Activated CD4-positive, alpha-beta T cell treated with anti-CD3 and anti-CD28 coated beads for 36 hours (primary cell): Measurements from ENCODE around the gene KCNK5. TPM values are rescaled to one million over a fixed set of nuclear protein-coding genes. Genes with fewer than 3 reads are reported as not detected.

Experiments used
- ATAC-seq: fragments of 200-7000 bp; cut with Tn5 transposase; one replicate; pipeline ENCODE4 v1.10.0; 2021; ENCODE audit warnings: mild to moderate bottlenecking, moderate library complexity
- CTCF ChIA-PET: fragments of 350-600 bp; sonication (Branson Sonifier 250); formaldehyde crosslinking; loops from one replicate; lab custom pipeline; 2021; ENCODE audit warnings: antibody characterized with exemption; lab: Charles Lee
- POLR2A ChIA-PET: fragments of 350-600 bp; sonication (Branson Sonifier 250); formaldehyde crosslinking; loops from one replicate; lab custom pipeline; 2021; ENCODE audit warnings: antibody characterized with exemption, inconsistent platforms; lab: Charles Lee
- DNase-seq: peaks from one replicate; pipeline ENCODE4 v3.0.0-alpha.2; 2020
- H3K27ac Mint-ChIP-seq: one replicate; pipeline ENCODE4 v1.8.0; 2021; ENCODE audit warnings: mixed read lengths
- H3K27me3 Mint-ChIP-seq: one replicate; pipeline ENCODE4 v1.8.0; 2021; ENCODE audit warnings: mixed read lengths
- H3K36me3 Mint-ChIP-seq: one replicate; pipeline ENCODE4 v1.8.0; 2021; ENCODE audit warnings: low read depth, mixed read lengths
- H3K4me1 Mint-ChIP-seq: one replicate; pipeline ENCODE4 v1.8.0; 2021; ENCODE audit warnings: mixed read lengths
- H3K4me3 Mint-ChIP-seq: one replicate; pipeline ENCODE4 v1.8.0; 2021; ENCODE audit warnings: mild to moderate bottlenecking, moderate library complexity, mixed read lengths
- H3K9me3 Mint-ChIP-seq: one replicate; pipeline ENCODE4 v1.8.0; 2021; ENCODE audit warnings: low read depth, mixed read lengths
- intact Hi-C, 2 experiments: fragments of 100-400 bp; cut with DNase I in 1 of 2; cut with micrococcal nuclease in 1 of 2; formaldehyde crosslinking; loops; one replicate each; pipeline versions ENCODE4 v1.14.2 to v1.15.1; 2022 to 2024; cut with DNase I, micrococcal nuclease
- total RNA-seq, 2 experiments: library from RNA; stranded (reverse); gene quantifications; one replicate each; pipeline ENCODE4 v1.2.3, GENCODE V29; 2021

The KCNK5 gene
- total RNA-seq, 2 experiments from 2014 or later = 12.7 to 15.8 TPM

- H3K27me3 Mint-ChIP-seq = peaks cover 2% of the 10 kb centered on the region
- no peaks in the 10 kb centered on the region for H3K9me3 Mint-ChIP-seq
- peak; percentile 76 for DNase-seq
- peak overlapping the region; percentile 86 for H3K4me3 Mint-ChIP-seq
- ChIA-PET CTCF (interaction anchor here (0.7 to 1.5 kb wide), 3 partner anchors 10 to 77 kb away, joined by 3 to 6 read pairs (median 3); no protein-coding TSS in a partner anchor), POLR2A (no interaction called here)
- ATAC-seq = peak; percentile 37
- intact Hi-C loops = loop anchor here (5.0 kb wide), 2 partner anchors 706 to 1846 kb away; partner anchors contain the start of genes MOCS1 (in 1 of the 2), NFYA (in 1 of the 2) and OARD1 (in 1 of the 2)
- peaks cover 50% of the 10 kb centered on the region for H3K36me3 Mint-ChIP-seq
- peaks cover 63% of the 10 kb centered on the region for H3K4me1 Mint-ChIP-seq
- peak overlapping the region; percentile 81 for H3K27ac Mint-ChIP-seq
Measured at GRCh38 chr6:39225946-39226437, 3.3 kb downstream of the KCNK5 start.

GRCh38 chr6:39225543-39225942 lies 3.7 kb downstream of the KCNK5 start:
- Mint-ChIP-seq H3K27me3 (peaks cover 2% of the 10 kb centered on the region), H3K36me3 (peaks cover 53% of the 10 kb centered on the region), H3K9me3 (no peaks in the 10 kb centered on the region), H3K4me1 (peaks cover 65% of the 10 kb centered on the region), H3K4me3 (peak overlapping the region; percentile 86), H3K27ac (peak overlapping the region; percentile 81)
- intact Hi-C loops = loop anchor here (5.0 kb wide), 2 partner anchors 707 to 1847 kb away; partner anchors contain the start of genes MOCS1 (in 1 of the 2), NFYA (in 1 of the 2) and OARD1 (in 1 of the 2)
- POLR2A ChIA-PET = no interaction called here
- no peak for ATAC-seq
- no peak for DNase-seq
- CTCF ChIA-PET = interaction anchor here (1.5 kb wide), 1 partner anchor 77 kb away, joined by 6 read pairs; no protein-coding TSS in a partner anchor

DNA sequence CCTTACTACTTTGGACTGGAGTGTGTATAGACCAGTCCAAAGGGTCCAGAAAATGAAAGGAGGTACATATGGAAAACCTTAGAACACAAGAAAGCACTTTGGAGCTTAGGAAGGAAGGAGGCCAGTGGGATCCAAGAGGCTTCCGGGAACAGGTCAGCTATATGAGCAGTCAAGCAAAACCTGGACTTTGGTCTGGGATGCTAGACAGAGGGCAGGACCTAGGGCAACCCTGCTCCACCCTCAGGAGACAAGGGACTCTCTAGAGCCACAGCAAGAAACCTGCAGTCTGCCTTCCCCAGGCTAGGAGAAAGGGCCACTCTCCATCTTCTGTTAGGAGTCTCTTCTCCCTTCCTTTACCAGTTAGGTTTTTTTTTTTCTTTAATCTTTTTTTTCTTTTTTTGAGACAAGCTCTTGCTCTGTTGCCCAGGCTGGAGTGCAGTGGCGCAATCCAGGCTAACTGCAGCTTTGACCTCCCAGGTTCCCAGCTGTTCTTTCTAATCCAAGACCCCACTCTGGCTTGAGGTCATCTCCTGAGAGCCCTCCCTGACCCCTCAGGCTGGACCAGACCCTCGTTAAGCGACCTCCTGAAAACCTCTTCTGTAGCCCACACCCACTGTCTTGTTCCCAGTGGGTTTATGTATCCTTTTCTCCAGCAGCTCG lies 4.6 kb downstream of the KCNK5 start:
- H3K4me1 Mint-ChIP-seq = peaks cover 66% of the 10 kb centered on the region
- POLR2A ChIA-PET = interaction anchor here (0.6 to 0.7 kb wide), 2 partner anchors 19 to 36 kb away, joined by 4 read pairs; no protein-coding TSS in a partner anchor
- intact Hi-C loops = loop anchor here (5.0 kb wide), 2 partner anchors 708 to 1848 kb away; partner anchors contain the start of genes MOCS1 (in 1 of the 2), NFYA (in 1 of the 2) and OARD1 (in 1 of the 2)
- no peak for ATAC-seq
- H3K9me3 Mint-ChIP-seq = no peaks in the 10 kb centered on the region
- peak overlapping the region; percentile 13 for H3K4me3 Mint-ChIP-seq
- H3K27ac Mint-ChIP-seq = peak overlapping the region; percentile 72
- CTCF ChIA-PET = interaction anchor here (0.6 kb wide), 1 partner anchor 78 kb away, joined by 3 read pairs; no protein-coding TSS in a partner anchor
- H3K27me3 Mint-ChIP-seq = no peaks in the 10 kb centered on the region
- H3K36me3 Mint-ChIP-seq = peaks cover 55% of the 10 kb centered on the region
- no peak for DNase-seq

DNA sequence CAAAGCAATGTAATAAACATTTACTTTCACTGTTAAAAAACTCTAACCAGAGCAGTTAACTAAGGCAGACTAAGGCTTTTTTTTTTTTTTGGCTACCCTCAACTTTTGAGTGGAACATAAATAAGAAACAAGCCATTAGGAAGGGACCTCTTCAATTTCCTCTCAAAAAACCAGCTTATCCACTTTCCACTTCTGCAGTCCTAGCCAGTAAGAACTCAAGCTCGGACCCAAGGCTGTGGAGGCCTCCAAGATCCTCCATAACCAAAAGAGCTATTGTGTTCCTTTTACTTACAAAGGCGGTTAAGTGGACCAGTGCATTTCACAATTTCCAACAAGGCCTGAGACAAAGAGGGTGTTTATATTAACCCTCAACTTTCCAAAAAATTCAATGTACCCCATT lies 5.3 kb downstream of the KCNK5 start:
- DNase-seq (no peak), ATAC-seq (no peak)
- peaks cover 57% of the 10 kb centered on the region for H3K36me3 Mint-ChIP-seq
- H3K27ac Mint-ChIP-seq = peak overlapping the region; percentile 72
- peaks cover 70% of the 10 kb centered on the region for H3K4me1 Mint-ChIP-seq
- H3K4me3 Mint-ChIP-seq = peak overlapping the region; percentile 39
- CTCF ChIA-PET = interaction anchor here (0.6 kb wide), 1 partner anchor 79 kb away, joined by 3 read pairs; no protein-coding TSS in a partner anchor
- no peaks in the 10 kb centered on the region for H3K9me3 Mint-ChIP-seq
- intact Hi-C loops = no loop called here
- POLR2A ChIA-PET = interaction anchor here (0.6 to 0.7 kb wide), 2 partner anchors 19 to 36 kb away, joined by 4 read pairs; no protein-coding TSS in a partner anchor
- H3K27me3 Mint-ChIP-seq = no peaks in the 10 kb centered on the region

- H3K4me3 Mint-ChIP-seq = peak overlapping the region; percentile 39
- POLR2A ChIA-PET = no interaction called here
Measured at GRCh38 chr6:39223555-39223954, 5.7 kb downstream of the KCNK5 start.

GRCh38 chr6:39223061-39223460 lies 6.2 kb downstream of the KCNK5 start:
- intact Hi-C loops = no loop called here
- H3K9me3 Mint-ChIP-seq = no peaks in the 10 kb centered on the region
- no peak overlapping the region for H3K27ac Mint-ChIP-seq
- peaks cover 60% of the 10 kb centered on the region for H3K36me3 Mint-ChIP-seq
- CTCF ChIA-PET = interaction anchor here (0.7 to 1.2 kb wide), 2 partner anchors 28 to 57 kb away, joined by 3 read pairs; no protein-coding TSS in a partner anchor
- DNase-seq = no peak
- H3K27me3 Mint-ChIP-seq = no peaks in the 10 kb centered on the region
- peaks cover 71% of the 10 kb centered on the region for H3K4me1 Mint-ChIP-seq
- POLR2A ChIA-PET = no interaction called here
- H3K4me3 Mint-ChIP-seq = no peak overlapping the region
- ATAC-seq = no peak

More at GRCh38 chr6:39223555-39223954, 5.7 kb downstream of the KCNK5 start:
- Mint-ChIP-seq H3K9me3 (no peaks in the 10 kb centered on the region), H3K36me3 (peaks cover 60% of the 10 kb centered on the region), H3K27me3 (no peaks in the 10 kb centered on the region), H3K4me1 (peaks cover 72% of the 10 kb centered on the region), H3K27ac (peak overlapping the region; percentile 72)
- intact Hi-C loops = no loop called here
- CTCF ChIA-PET = interaction anchor here (1.2 kb wide), 1 partner anchor 28 kb away, joined by 3 read pairs; no protein-coding TSS in a partner anchor
- ATAC-seq (no peak), DNase-seq (no peak)

- ChIA-PET CTCF (interaction anchor here (1.2 kb wide), 1 partner anchor 27 kb away, joined by 3 read pairs; no protein-coding TSS in a partner anchor), POLR2A (no interaction called here)
- ATAC-seq (no peak), DNase-seq (no peak)
- Mint-ChIP-seq H3K4me3 (no peak overlapping the region), H3K4me1 (peaks cover 60% of the 10 kb centered on the region), H3K27me3 (no peaks in the 10 kb centered on the region), H3K36me3 (peaks cover 55% of the 10 kb centered on the region), H3K27ac (no peak overlapping the region), H3K9me3 (no peaks in the 10 kb centered on the region)
- intact Hi-C loops = no loop called here
Measured at GRCh38 chr6:39221779-39222641, 7.3 kb downstream of the KCNK5 start.

- POLR2A ChIA-PET = no interaction called here
- H3K4me1 Mint-ChIP-seq = peaks cover 52% of the 10 kb centered on the region
- no peaks in the 10 kb centered on the region for H3K9me3 Mint-ChIP-seq
- CTCF ChIA-PET = interaction anchor here (1.4 kb wide), 1 partner anchor 82 kb away, joined by 3 read pairs; no protein-coding TSS in a partner anchor
- no peaks in the 10 kb centered on the region for H3K27me3 Mint-ChIP-seq
- intact Hi-C loops = no loop called here
- ATAC-seq (no peak), DNase-seq (no peak)
- no peak overlapping the region for H3K4me3 Mint-ChIP-seq
- H3K27ac Mint-ChIP-seq = no peak overlapping the region
- H3K36me3 Mint-ChIP-seq = peaks cover 56% of the 10 kb centered on the region
Measured at GRCh38 chr6:39221115-39221514, 8.2 kb downstream of the KCNK5 start.

- ChIA-PET CTCF (interaction anchor here (0.6 to 1.0 kb wide), 2 partner anchors 24 to 90 kb away, joined by 3 read pairs; no protein-coding TSS in a partner anchor), POLR2A (no interaction called here)
- intact Hi-C loops = no loop called here
- no peak overlapping the region for H3K4me3 Mint-ChIP-seq
- H3K36me3 Mint-ChIP-seq = peaks cover 55% of the 10 kb centered on the region
- H3K27me3 Mint-ChIP-seq = no peaks in the 10 kb centered on the region
- H3K9me3 Mint-ChIP-seq = no peaks in the 10 kb centered on the region
- ATAC-seq (peak; percentile 49), DNase-seq (no peak)
- peaks cover 35% of the 10 kb centered on the region for H3K4me1 Mint-ChIP-seq
- peak overlapping the region; percentile 48 for H3K27ac Mint-ChIP-seq
Measured at GRCh38 chr6:39218868-39219567, 10.3 kb downstream of the KCNK5 start.

GRCh38 chr6:39217177-39217864 lies 12.0 kb downstream of the KCNK5 start:
- Mint-ChIP-seq H3K4me1 (peaks cover 18% of the 10 kb centered on the region), H3K4me3 (no peak overlapping the region), H3K27me3 (no peaks in the 10 kb centered on the region), H3K9me3 (no peaks in the 10 kb centered on the region), H3K36me3 (peaks cover 47% of the 10 kb centered on the region), H3K27ac (no peak overlapping the region)
- CTCF ChIA-PET = interaction anchor here (1.4 kb wide), 1 partner anchor 12 kb away, joined by 4 read pairs; no protein-coding TSS in a partner anchor
- DNase-seq = no peak
- intact Hi-C loops = no loop called here
- POLR2A ChIA-PET = interaction anchor here (1.2 kb wide), 1 partner anchor 17 kb away, joined by 5 read pairs; no protein-coding TSS in a partner anchor
- ATAC-seq = no peak
